Myocyte (in vitro differentiated cells): ENCODE data around the gene DBN1. TPM values are rescaled to one million over a fixed set of nuclear protein-coding genes. Genes with fewer than 3 reads are reported as not detected.

Experiments used
- DNase-seq: peaks from one replicate; pipeline ENCODE4 v3.0.0-alpha.2; 2012; ENCODE audit warnings: low read depth
- total RNA-seq: library from RNA; depleted of rRNA; stranded (reverse); fragments of >200 nt; gene quantifications from 2 replicates; pipeline ENCODE4 v1.2.3, GENCODE V29; 2014

Gene DBN1
- total RNA-seq, 1 donor from 2014 or later = 311 TPM

DNA sequence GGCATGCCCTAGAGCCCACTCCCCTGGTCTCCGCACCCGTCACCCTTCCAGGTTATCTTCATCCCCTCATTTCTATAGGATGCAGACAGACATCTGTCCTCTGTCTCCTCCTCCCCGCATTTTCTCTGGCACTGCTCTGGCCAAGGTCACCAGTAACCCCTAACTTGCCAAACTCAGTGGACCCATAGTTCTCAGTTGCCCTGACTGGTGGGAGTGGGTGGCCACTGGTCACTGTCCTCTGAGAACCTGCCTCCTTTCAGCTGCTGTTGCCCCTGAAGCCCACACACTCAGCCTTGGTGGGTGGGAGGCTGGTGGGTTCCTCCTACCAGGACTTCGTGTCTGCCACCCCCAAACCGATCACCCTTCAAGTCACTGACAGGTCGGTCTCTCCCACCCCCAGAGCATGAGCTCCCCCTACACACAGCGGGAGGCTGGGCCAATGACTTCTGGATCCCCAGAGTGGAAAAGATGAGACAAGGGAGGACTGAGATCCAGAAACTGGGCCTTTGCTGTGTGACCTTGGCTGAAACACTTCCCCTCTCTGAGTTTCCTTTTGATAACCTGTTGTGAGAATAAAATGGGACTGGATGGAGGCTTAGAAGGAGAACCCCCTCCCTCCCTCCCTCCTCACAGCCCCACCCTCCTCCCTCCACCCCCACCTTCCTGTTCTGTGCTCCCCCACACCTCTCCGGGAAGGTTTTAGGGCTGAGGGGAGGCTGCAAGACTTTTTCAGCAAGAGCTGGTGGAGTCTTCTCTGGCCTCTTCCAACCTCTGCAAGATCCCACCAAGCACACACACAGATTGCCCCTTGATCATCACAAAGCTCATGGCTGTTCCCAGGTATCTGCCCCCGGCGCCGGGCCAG, 2.4 kb upstream of the DBN1 start:
- no peak for DNase-seq

GRCh38 chr5:177474846-177475562, 1.6 kb upstream of the DBN1 start:
- peak; percentile 60 for DNase-seq

DNA sequence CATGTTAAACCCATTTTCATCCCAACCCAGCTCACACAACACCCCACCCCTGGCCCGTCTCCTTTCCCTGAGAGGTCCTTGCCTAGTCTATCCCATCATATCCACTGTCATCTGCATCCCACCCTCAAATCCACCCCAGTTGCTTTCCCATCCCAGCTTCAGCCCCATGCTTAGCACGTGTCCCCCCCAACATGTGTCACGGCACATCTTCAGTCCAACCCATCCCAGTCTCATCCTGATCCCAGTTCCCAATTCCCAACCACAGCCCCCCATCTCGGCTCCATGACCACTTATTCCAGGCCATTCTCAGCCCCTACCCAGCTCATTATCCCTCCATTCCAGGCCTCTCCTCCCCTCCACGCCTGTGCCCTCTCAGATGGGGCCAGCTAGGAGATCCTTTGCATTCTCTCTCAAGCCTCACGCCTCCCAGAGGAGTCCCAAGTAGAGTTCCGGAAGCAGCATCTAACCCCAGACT, 605 bp upstream of the DBN1 start:
- DNase-seq = no peak

DNA sequence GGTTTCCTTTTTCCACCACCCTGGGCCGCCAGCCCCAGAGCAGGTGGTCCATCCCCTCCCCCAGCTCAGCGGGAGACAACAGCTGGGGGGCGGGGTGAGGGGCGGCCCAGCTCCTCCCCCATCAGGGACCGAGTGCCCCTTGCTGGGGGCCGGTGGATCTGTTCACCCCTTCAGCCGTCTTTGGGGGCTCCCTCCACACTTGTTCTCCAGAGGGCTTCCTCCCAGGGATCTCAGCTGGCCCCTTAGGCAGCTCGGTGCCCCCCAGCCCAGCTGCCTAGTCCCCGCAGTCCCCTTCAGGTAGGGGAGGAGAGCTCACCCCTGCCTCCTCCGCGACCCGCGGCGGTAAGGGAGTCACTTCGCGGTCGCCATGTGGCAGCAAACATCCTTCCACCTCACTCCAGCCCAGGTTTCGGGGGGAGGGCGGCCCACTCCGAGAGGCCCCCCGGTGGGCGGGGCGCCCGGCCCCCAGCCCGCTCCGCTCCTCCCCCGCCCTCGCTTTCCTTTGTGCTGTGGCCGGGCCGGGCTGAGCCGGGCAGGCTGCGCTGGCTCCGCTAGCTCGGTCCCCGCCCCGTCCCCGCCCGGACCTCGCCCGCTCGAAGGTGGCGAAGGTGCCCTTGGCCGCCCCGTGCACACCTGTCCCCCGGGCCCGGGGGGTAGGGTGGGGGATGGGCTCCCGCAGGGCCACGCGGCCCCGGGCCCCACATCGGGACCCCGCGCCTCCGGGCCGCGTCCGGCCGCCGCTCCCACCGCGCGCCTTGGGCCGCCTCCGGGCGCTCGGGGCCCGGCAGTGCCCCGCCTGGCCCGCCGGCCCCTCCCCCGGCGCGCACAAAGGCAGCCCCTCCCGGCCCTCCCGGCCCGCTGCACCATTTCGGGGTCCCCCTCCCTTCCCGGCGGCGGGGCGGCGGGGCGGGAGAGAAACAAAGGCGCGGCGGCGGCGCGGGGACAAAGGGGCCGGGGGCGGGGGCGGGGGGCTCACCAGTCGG, 683 bp downstream of the DBN1 start:
- peak; percentile 72 for DNase-seq

GRCh38 chr5:177471610-177472356, 1.7 kb downstream of the DBN1 start:
- no peak for DNase-seq

- no peak for DNase-seq
These were observed 2.5 kb downstream of the DBN1 start for GRCh38 chr5:177470759-177471536.

DNA sequence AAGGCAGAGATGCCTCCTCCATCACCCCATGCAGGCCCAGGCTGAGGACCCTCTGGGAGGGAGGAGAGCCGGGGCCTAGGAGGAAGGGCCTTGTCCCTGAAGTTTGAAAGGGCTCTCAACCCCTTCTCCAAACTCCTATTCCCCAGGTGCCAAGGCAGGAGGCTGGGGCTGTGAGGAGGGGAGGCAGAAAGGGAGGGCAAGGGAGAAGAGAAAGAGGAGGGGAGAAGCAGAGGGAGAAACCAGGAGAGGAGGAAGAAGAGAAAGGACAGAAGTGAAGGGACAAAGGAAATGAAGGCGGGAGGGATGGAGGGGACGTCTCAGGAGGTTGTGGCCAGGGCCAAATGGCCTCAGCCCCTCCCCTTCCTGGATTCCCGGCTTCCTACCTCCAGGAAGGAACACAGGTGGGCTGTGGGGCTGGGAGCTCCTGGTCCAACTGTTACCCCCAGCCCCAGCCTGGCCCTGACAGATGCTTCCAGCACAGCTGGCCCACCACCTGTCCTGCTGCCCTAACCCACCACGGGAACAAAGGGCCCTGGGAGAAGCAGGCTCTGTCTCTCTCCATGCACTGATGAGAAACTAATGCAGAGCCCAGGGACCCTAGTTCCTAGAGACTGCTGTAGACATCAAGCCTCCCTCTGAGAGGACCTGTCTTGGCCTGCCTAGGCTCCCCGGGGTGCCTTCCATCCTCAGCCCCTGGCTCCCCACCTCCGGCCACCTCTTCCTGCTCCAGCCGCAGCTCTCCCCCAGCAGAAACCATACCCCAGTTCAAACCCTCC, 3.5 kb downstream of the DBN1 start:
- DNase-seq = no peak

DNA sequence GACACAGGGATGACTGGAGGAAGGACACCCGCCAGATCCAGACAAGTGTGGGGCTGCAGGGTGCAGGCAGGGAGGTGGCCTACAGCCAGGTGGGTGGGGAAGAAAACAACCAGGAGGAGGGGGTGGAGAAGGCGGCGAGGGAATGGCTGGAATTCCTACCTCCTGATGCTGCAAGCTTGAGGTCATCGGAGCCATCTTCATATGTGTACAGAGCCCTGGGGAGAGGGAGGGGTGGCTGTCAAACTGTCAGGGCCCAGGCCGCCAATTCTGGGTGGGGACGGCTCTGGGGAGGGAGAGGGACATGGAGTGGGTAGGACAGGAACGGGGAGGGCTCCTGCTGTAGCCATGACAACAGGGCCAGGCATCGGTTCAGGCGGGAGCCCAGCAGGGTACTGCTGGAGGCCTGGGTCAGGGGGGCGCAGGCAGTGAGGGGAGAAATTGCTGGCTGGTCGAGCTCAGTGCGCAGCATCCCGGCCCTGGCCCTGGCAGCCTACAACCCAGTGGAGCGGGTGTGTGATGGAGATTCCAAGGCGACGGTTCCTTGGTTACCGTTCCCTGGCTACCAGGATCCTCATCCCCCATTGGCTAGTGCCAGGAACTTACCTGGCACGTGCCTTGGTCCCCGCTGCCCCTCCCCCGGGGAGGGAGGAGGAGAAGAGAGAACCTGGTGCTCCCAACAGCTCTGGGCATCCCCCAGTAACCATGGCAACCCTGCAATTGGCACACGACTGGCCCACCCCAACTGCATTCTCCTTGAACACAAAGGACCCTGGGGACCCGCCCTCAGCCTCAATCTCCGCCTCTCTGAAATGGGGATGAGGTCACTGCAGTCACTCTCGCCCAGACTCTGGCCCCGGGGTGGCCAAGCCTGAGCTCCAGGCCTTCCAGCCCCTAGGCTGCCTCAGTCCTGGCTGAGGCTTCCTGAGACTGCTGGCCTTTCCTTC, 4.5 kb downstream of the DBN1 start:
- no peak for DNase-seq

- no peak for DNase-seq
These were observed 5.1 kb downstream of the DBN1 start for GRCh38 chr5:177468329-177468684.

GRCh38 chr5:177467436-177467835, 6.0 kb downstream of the DBN1 start:
- DNase-seq = no peak

GRCh38 chr5:177466861-177467260, 6.6 kb downstream of the DBN1 start:
- no peak for DNase-seq

DNA sequence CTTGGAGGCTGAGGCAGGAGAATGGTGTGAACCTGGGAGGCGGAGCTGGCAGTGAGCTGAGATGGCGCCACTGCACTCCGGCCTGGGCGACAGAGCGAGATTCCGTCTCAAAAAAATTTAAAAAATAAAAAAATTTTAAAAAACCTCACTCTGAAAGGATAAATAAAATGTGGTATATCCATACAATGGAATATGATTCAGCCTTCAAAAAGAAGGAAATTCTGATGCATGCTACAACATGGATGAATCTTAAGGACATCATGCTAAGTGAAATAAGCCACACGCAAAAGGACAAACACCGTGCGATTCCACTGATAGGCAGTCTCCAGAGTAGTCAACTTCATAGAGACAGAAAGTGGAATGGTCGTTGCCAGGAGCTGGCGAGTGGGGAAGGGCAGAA, 8.4 kb downstream of the DBN1 start:
- DNase-seq = no peak

DNA sequence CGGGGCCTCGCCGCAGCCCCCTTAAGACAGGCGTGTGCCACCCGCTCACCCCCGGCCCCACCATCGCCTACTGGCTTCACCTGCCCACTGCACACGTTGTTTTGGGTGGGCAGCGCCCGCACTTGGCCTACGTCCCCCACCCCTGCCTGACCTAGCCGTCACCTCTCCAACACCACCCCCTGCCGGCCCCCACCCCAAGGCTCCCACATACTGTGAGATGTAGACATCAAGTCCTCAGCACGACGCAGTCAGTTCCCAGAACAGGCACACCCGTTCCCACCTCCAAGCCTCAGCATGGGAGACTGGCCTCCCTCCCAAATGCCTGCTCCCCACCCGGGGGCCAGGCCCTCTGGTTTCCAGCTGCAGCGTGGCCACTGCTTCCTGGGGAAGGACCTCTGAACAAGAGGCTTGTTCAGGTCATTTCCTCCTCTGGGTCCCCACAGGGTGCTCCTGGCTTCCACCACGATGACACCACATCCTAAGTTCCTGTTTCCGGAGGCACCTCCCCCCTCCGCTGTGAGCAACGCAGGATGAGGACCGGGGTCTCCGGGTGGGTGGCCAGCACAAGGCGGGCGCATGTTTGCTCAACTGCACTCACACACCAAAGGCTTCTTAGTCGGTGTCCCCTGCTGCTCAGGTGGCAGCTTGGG, 11.3 kb downstream of the DBN1 start:
- no peak for DNase-seq

DNA sequence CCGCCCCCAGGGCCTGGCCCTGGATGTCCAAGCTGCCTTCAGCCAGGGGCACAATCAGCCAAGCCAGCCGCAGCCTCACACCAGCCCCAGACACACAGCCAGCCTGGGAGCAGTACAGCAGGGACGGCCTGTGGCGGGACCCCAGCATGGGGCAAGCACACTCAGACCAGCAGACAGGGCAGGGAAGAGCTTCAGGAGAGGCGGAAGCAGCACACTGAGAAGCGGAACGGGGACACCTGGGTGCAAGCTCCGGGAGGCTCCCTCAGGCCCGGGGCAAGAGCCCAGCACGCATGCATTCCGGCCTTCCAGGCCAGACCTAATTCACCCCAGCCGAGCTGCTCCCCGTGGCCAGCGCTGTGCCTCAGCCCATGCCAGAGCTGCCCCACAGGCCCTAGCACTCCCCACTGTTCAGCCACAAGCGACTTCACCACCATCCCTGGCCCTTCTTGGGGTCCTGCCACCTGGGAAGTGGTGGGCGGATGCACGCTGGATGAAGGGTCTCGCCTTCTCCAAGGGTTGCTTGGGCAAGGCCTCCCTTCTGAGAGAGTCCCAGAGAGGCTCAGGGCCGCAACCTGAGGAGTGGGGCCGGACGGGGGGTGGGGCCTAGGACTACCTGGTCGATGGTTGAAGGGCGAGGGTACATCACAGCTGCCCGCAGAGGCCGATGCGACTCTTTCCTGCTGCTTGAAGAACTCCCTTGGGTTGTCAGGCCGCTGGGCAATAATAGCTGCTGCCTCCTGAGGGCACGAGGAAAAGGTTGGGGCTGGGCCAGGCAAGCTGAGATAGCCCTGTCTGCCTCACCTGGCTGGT, 13.4 kb downstream of the DBN1 start:
- DNase-seq = no peak

DNA sequence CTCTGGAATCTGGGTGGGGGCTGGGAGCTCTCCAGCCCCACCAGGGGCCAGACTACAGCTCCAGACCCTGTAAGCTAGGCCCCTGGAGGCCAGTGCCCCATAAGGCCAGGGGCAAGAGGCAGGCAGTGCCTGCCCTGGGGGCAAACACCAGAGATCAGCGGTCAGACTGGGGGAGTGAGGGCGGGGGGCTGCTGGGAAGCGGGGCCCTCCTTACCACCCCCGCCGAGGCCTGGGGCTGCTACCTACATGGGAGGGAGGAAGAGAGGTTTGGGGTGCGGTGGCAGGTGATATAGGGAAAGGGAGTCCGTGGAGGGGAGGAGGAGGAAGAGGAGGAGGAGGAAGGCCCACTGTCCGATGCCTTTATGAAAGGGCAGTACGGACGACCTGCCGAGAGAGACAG, 14.1 kb downstream of the DBN1 start:
- no peak for DNase-seq

- DNase-seq = no peak
These were observed 14.5 kb downstream of the DBN1 start for GRCh38 chr5:177458912-177459350.
